Keratinocyte (primary cell): ENCODE data around the gene ZZZ3.

ENCODE experiments used
- CTCF ChIP-seq, 3 experiments: IDR thresholded peaks in 1 of 3; conservative IDR thresholded peaks in 1 of 3; optimal IDR thresholded peaks in 1 of 3; 2 replicates in 2 of 3; 3 replicates in 1 of 3; pipeline versions ENCODE3 to v1.5.1; 2011; ENCODE audit warnings: low read length in 3 of 3, mild to moderate bottlenecking in 3 of 3, moderate library complexity in 2 of 3, control low read depth in 1 of 3, inconsistent platforms in 1 of 3; ENCODE audit not compliant: insufficient read depth in 2 of 3; ENCODE audit errors: extremely low read depth in 1 of 3
- EZH2 ChIP-seq: IDR thresholded peaks from one replicate; pipeline ENCODE4 v1.6.1; 2012; ENCODE audit warnings: inconsistent platforms, mild to moderate bottlenecking, low read length, moderate library complexity

GRCh38 chr1:77682460-77683159 lies at the start of gene ZZZ3:
- TF ChIP-seq CTCF (optimal IDR thresholded peaks at IDR 0.05 in 1 of 3, IDR thresholded peaks at IDR 0.05 in 1 of 3, conservative IDR thresholded peaks at IDR 0.05 in 1 of 3; ENCODE audit: extremely low read depth in 1 of 3, insufficient read depth in 2 of 3, low read length in 3 of 3) (peak in 2 of 3 experiments; percentile 4 to 8), EZH2 (no peak)
